ENCODE data around the gene MORN1.

Gene MORN1

DNA sequence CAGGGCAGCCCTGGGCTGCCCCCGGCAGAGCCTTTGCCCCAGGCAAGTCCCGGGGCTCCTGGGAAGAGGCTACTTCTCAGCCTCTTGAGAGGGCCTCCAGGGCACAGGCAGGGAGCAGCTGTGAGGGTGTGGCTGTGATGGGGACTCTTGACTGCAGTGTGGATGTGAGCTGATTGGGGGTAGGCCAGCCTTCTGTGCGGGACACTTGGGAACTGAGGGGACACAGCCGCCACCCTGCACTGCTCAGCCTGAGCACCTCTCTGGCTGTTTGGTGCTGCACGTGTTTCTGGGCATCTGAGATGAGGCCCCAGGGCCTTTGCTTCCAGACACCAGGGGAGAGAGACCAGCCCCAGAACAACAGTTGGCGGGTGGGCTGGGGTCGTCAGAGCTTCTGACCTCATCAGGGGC, 101.2 kb downstream of the MORN1 start:
- peaks cover 36% of the 10 kb centered on the region for H3K4me1 ChIP-seq (ENCODE audit: control insufficient read depth, insufficient read depth, low read length)
- no peak overlapping the region; the same call in 1 of the 2 replicates for H3K27ac ChIP-seq (ENCODE audit: low read depth, low read length)
- no peaks in the 10 kb centered on the region for H3K9me3 ChIP-seq (ENCODE audit: control insufficient read depth, insufficient read depth, low read depth, low read length)
- H3K27me3 ChIP-seq (ENCODE audit: control insufficient read depth, insufficient read depth, low read length), result no peaks in the 10 kb centered on the region
- H3K36me3 ChIP-seq (ENCODE audit: control insufficient read depth, insufficient read depth, low read length), result no peaks in the 10 kb centered on the region
- H3K4me3 ChIP-seq (ENCODE audit: low read depth, low read length), result no peak overlapping the region
- no peak overlapping the region for H3K9ac ChIP-seq (ENCODE audit: low read length)

- no peak overlapping the region for H3K27ac ChIP-seq (ENCODE audit: low read depth, low read length)
Observed at GRCh38 chr1:2289607-2290006, 101.7 kb downstream of the MORN1 start.

DNA sequence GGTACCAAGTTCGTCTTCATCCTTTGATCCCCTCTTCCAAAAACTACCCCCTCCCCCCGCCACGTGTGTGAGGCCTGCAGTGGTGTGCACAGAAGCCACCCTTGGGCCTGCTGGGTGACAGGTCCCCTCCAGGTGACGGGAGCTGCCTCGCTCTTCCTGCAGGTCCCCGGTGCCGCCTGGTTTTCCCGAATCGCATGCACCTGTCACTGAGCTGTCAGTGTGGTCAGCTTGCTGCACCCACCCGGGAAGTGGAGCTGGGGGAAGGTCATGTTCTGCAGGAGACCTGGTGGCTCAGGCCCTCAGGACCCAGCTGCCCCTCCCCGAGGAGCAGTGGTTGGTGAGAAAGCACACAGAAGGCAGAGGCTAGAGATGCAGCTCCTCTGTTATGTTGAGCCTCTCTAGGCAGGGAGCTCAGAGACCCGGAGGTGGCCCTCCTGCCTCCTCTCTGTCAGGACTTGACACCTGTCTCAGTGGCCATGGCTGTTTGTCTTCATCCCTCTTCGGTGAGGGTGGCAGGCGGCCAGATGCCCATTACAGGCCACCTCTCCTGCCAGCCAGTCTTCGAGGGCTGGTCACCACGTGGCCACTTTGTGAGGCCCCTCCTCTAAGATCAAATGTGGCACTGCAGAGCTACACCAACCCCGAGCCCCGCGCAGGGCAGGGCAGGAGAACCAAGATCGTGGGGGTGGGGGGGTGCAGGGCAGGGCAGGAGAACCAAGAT, 102.4 kb downstream of the MORN1 start:
- Histone ChIP-seq H3K9ac (ENCODE audit: low read length) (no peak overlapping the region), H3K4me3 (ENCODE audit: low read depth, low read length) (no peak overlapping the region), H3K27ac (ENCODE audit: low read depth, low read length) (no peak overlapping the region), H3K9me3 (ENCODE audit: control insufficient read depth, insufficient read depth, low read depth, low read length) (no peaks in the 10 kb centered on the region), H3K36me3 (ENCODE audit: control insufficient read depth, insufficient read depth, low read length) (no peaks in the 10 kb centered on the region), H3K27me3 (ENCODE audit: control insufficient read depth, insufficient read depth, low read length) (no peaks in the 10 kb centered on the region), H3K4me1 (ENCODE audit: control insufficient read depth, insufficient read depth, low read length) (peaks cover 33% of the 10 kb centered on the region)

More at GRCh38 chr1:2289607-2290006, 101.7 kb downstream of the MORN1 start:
- H3K4me3 ChIP-seq (ENCODE audit: low read depth, low read length), result no peak overlapping the region
- no peaks in the 10 kb centered on the region for H3K36me3 ChIP-seq (ENCODE audit: control insufficient read depth, insufficient read depth, low read length)
- H3K9me3 ChIP-seq (ENCODE audit: control insufficient read depth, insufficient read depth, low read depth, low read length), result no peaks in the 10 kb centered on the region
- H3K27me3 ChIP-seq (ENCODE audit: control insufficient read depth, insufficient read depth, low read length), result no peaks in the 10 kb centered on the region
- H3K9ac ChIP-seq (ENCODE audit: low read length), result no peak overlapping the region
- peaks cover 36% of the 10 kb centered on the region for H3K4me1 ChIP-seq (ENCODE audit: control insufficient read depth, insufficient read depth, low read length)

GRCh38 chr1:2288311-2288710, 103.0 kb downstream of the MORN1 start:
- H3K27me3 ChIP-seq (ENCODE audit: control insufficient read depth, insufficient read depth, low read length), result no peaks in the 10 kb centered on the region
- H3K9ac ChIP-seq (ENCODE audit: low read length), result no peak overlapping the region
- H3K4me1 ChIP-seq (ENCODE audit: control insufficient read depth, insufficient read depth, low read length), result peaks cover 33% of the 10 kb centered on the region
- H3K27ac ChIP-seq (ENCODE audit: low read depth, low read length), result no peak overlapping the region
- no peaks in the 10 kb centered on the region for H3K36me3 ChIP-seq (ENCODE audit: control insufficient read depth, insufficient read depth, low read length)
- H3K9me3 ChIP-seq (ENCODE audit: control insufficient read depth, insufficient read depth, low read depth, low read length), result no peaks in the 10 kb centered on the region
- H3K4me3 ChIP-seq (ENCODE audit: low read depth, low read length), result no peak overlapping the region

DNA sequence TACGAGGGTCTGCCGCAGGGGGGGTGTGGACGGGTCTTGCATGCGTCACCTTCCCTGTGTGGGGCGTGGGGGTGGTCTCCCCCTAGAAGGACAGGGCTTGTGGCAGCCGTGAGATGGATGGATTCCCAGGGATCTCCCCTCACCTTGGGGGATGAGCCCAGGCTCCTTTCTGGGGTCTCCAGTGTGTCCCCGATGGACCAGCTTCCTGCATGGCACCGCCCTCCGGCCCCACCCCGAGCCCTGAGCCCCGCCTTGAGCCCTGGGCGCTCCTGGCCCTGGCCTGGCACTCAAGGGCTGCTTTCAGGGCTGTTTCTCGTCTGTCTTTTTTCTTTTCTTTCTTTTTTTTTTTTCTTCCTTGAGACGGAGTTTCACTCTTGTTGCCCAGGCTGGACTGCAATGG, 103.7 kb downstream of the MORN1 start:
- H3K4me3 ChIP-seq (ENCODE audit: low read depth, low read length), result no peak overlapping the region
- no peaks in the 10 kb centered on the region for H3K9me3 ChIP-seq (ENCODE audit: control insufficient read depth, insufficient read depth, low read depth, low read length)
- no peak overlapping the region for H3K9ac ChIP-seq (ENCODE audit: low read length)
- no peaks in the 10 kb centered on the region for H3K27me3 ChIP-seq (ENCODE audit: control insufficient read depth, insufficient read depth, low read length)
- no peak overlapping the region for H3K27ac ChIP-seq (ENCODE audit: low read depth, low read length)
- H3K4me1 ChIP-seq (ENCODE audit: control insufficient read depth, insufficient read depth, low read length), result peaks cover 32% of the 10 kb centered on the region
- no peaks in the 10 kb centered on the region for H3K36me3 ChIP-seq (ENCODE audit: control insufficient read depth, insufficient read depth, low read length)

- Histone ChIP-seq H3K27me3 (ENCODE audit: control insufficient read depth, insufficient read depth, low read length) (no peaks in the 10 kb centered on the region), H3K9ac (ENCODE audit: low read length) (no peak overlapping the region), H3K27ac (ENCODE audit: low read depth, low read length) (no peak overlapping the region), H3K4me3 (ENCODE audit: low read depth, low read length) (no peak overlapping the region), H3K36me3 (ENCODE audit: control insufficient read depth, insufficient read depth, low read length) (no peaks in the 10 kb centered on the region), H3K4me1 (ENCODE audit: control insufficient read depth, insufficient read depth, low read length) (peaks cover 25% of the 10 kb centered on the region), H3K9me3 (ENCODE audit: control insufficient read depth, insufficient read depth, low read depth, low read length) (no peaks in the 10 kb centered on the region)
Observed at GRCh38 chr1:2286923-2287322, 104.4 kb downstream of the MORN1 start.

DNA sequence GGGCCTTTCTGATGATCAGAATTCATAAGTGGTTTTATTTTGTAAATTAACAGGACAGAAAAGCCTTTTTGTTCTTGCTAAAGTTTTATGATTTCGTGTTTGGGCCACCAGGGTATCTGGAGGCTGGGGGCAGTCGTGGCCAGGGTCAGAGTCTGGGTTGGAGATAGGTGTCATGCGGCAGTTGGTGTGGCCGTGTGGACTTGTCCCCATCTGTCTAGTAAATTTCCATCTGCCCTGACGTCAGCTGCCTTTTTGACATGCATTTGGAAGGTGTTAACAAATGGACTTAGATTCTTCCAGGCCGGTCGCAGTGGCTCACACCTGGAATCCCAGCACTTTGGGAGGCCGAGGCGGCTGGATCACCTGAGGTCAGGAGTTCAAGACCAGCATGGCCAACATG, 106.4 kb downstream of the MORN1 start:
- Histone ChIP-seq H3K4me3 (ENCODE audit: low read depth, low read length) (no peak overlapping the region), H3K9me3 (ENCODE audit: control insufficient read depth, insufficient read depth, low read depth, low read length) (no peaks in the 10 kb centered on the region), H3K4me1 (ENCODE audit: control insufficient read depth, insufficient read depth, low read length) (peaks cover 16% of the 10 kb centered on the region), H3K9ac (ENCODE audit: low read length) (no peak overlapping the region), H3K36me3 (ENCODE audit: control insufficient read depth, insufficient read depth, low read length) (no peaks in the 10 kb centered on the region), H3K27ac (ENCODE audit: low read depth, low read length) (no peak overlapping the region), H3K27me3 (ENCODE audit: control insufficient read depth, insufficient read depth, low read length) (no peaks in the 10 kb centered on the region)

- Histone ChIP-seq H3K36me3 (ENCODE audit: control insufficient read depth, insufficient read depth, low read length) (no peaks in the 10 kb centered on the region), H3K4me3 (ENCODE audit: low read depth, low read length) (no peak overlapping the region), H3K9ac (ENCODE audit: low read length) (no peak overlapping the region), H3K27me3 (ENCODE audit: control insufficient read depth, insufficient read depth, low read length) (no peaks in the 10 kb centered on the region), H3K27ac (ENCODE audit: low read depth, low read length) (no peak overlapping the region), H3K4me1 (ENCODE audit: control insufficient read depth, insufficient read depth, low read length) (peaks cover 16% of the 10 kb centered on the region), H3K9me3 (ENCODE audit: control insufficient read depth, insufficient read depth, low read depth, low read length) (no peaks in the 10 kb centered on the region)
Observed at GRCh38 chr1:2283991-2284895, 107.1 kb downstream of the MORN1 start.

DNA sequence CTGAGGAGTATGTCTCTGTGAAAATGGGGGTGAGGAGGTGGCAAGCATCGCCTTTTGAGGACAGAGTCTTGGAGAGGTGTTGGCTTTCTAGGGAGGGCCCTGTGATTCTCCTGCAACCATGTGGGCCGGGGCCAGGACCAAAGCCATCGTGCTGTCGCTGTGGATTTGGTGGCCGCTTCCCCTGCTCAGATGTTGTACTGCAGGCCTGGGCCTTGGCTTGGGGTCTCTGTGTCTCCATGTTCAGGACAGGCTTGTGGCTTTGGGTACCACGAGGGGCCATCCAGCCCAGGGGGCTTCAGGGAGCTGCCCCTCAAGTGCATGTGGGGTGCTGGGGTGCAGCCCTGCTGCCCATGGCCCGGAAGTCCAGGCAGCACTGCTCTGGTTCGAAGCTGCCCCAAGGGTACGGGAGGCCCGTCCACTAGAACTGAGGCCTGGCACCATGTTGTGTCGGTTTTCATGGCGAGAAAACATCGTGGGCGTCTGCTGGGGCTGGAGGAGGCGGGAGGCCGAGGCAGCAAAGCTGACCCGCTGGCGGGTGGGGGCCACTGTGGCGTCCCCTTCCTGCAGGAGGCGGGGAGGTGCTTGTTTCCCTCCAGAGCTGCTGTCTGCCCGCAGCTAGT, 107.9 kb downstream of the MORN1 start:
- no peaks in the 10 kb centered on the region for H3K27me3 ChIP-seq (ENCODE audit: control insufficient read depth, insufficient read depth, low read length)
- no peak overlapping the region for H3K27ac ChIP-seq (ENCODE audit: low read depth, low read length)
- no peak overlapping the region for H3K9ac ChIP-seq (ENCODE audit: low read length)
- peaks cover 16% of the 10 kb centered on the region for H3K4me1 ChIP-seq (ENCODE audit: control insufficient read depth, insufficient read depth, low read length)
- no peak overlapping the region for H3K4me3 ChIP-seq (ENCODE audit: low read depth, low read length)
- no peaks in the 10 kb centered on the region for H3K36me3 ChIP-seq (ENCODE audit: control insufficient read depth, insufficient read depth, low read length)
- H3K9me3 ChIP-seq (ENCODE audit: control insufficient read depth, insufficient read depth, low read depth, low read length), result no peaks in the 10 kb centered on the region

DNA sequence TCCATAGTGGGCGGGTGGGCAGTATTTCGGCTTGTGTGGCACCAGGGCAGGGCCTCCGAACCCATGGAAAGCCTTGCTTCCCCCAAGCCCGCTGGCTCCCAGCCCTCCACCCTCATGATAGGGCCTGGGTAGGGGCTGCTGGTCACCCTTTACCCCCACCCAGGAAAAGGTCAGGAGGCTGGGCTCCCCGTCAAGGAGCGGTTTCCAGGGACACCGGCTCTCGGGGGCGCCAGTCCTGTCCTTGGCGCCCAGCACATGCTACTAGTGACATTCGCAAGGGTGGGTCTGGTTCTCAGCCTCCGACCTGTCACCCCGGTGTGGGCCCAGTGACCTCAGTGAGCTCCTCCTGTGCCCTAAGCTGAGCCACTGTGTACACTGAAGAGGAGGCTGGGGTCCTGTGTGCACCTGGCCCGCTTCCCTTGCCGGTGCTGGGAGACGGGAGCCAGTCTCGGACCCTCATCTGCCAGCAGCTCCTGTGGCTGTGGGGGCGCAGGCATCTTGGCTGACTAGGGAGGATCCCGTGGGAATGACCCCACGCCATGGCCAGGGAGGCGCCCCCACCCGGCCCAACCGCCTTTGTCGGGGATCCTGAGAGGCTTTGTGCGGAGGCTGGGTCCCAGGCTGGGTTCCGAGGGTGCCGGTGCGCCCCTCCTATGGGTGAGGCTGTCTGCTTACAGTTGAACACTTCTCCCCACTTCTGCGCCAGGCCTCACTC, 108.6 kb downstream of the MORN1 start:
- Histone ChIP-seq H3K4me3 (ENCODE audit: low read depth, low read length) (no peak overlapping the region), H3K36me3 (ENCODE audit: control insufficient read depth, insufficient read depth, low read length) (peaks cover 2% of the 10 kb centered on the region), H3K9ac (ENCODE audit: low read length) (no peak overlapping the region), H3K9me3 (ENCODE audit: control insufficient read depth, insufficient read depth, low read depth, low read length) (no peaks in the 10 kb centered on the region), H3K27ac (ENCODE audit: low read depth, low read length) (no peak overlapping the region), H3K4me1 (ENCODE audit: control insufficient read depth, insufficient read depth, low read length) (peaks cover 22% of the 10 kb centered on the region), H3K27me3 (ENCODE audit: control insufficient read depth, insufficient read depth, low read length) (no peaks in the 10 kb centered on the region)

All from HUES6 (cell line).